Mucosa of descending colon (tissue), 3 donors: ENCODE measurements around the gene ANO9. TPM values are rescaled to one million over a fixed set of nuclear protein-coding genes. Genes with fewer than 3 reads are reported as not detected.

Source experiments
- ATAC-seq: fragments of 200-7000 bp; cut with Tn5 transposase; one replicate; pipeline ENCODE4 v1.9.1; 2020; ENCODE audit warnings: mild to moderate bottlenecking, moderate library complexity
- DNase-seq, 3 donors: peaks; one replicate each; pipeline ENCODE4 v3.0.0-alpha.2; 2020
- H3K36me3 ChIP-seq: fragments of 200-600 bp; one replicate; pipeline ENCODE4 v1.8.0; 2021; ENCODE audit warnings: low read depth, mild to moderate bottlenecking
- H3K4me1 ChIP-seq: fragments of 200-600 bp; one replicate; pipeline ENCODE4 v1.8.0; 2021; ENCODE audit warnings: low read depth, mild to moderate bottlenecking
- H3K4me3 ChIP-seq: fragments of 200-600 bp; one replicate; pipeline ENCODE4 v1.8.0; 2021; ENCODE audit warnings: mild to moderate bottlenecking
- H3K9me3 ChIP-seq: fragments of 200-600 bp; one replicate; pipeline ENCODE4 v1.8.0; 2021; ENCODE audit warnings: mild to moderate bottlenecking
- intact Hi-C, 2 donors: fragments of 100-400 bp; cut with DNase I in 1 of 2; cut with micrococcal nuclease in 1 of 2; formaldehyde crosslinking; loops; one replicate each; pipeline versions ENCODE4 v1.11.0 to v1.11.1; 2022; cut with DNase I, micrococcal nuclease
- total RNA-seq, 3 donors: library from RNA; stranded (reverse); fragmentation: NEBNext Ultra II Directional in 2 of 3; extraction: Animal tissue kit (Norgen Biotek cat#: 25700) in 2 of 3; gene quantifications; one replicate each; pipeline versions ENCODE4 v1.2.1 to v1.2.4, GENCODE V29; 2021 to 2023
- TF ChIP-seq, protein P1 (sequence below): fragments of 200-600 bp; IDR thresholded peaks from one replicate; pipeline ENCODE4 v1.8.0; 2022; ENCODE audit warnings: antibody characterized with exemption, mild to moderate bottlenecking
- donor health status: DM: no; HTN: no; CAD: no; lungs with moderate emphysema.
- donor health status: DM: no; HTN: no; CAD: no.
- donor health status: DM: no; HTN: yes; CAD: no.

Gene ANO9
- total RNA-seq, 3 donors from 2014 or later = 85.2 to 179 (median 131) TPM

DNA sequence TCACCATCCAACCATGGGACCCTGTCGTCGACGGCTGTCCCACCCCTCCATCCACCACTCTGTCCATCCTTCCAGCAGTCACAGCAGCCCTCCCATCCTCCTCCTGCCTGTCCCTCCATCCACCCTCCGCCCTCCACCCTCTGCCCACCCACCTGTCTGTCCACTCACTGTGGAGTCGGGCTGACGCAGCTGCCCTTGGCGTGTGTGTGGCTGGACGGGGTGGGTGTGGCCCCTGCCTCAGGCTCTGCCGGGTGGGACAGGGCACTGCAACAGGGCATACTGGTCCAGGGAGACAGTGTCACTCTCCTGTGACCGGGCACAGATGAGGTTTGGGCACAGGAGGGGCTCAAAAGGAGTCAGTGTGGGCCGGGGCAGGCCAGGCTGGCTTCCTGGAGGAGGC, 45.9 kb downstream of the ANO9 start:
- intact Hi-C loops = no loop called here
- Histone ChIP-seq H3K9me3 (no peaks in the 10 kb centered on the region), H3K36me3 (peaks cover 4% of the 10 kb centered on the region), H3K4me3 (no peak overlapping the region), H3K4me1 (peaks cover 9% of the 10 kb centered on the region)
- TF ChIP-seq, protein P1, sequence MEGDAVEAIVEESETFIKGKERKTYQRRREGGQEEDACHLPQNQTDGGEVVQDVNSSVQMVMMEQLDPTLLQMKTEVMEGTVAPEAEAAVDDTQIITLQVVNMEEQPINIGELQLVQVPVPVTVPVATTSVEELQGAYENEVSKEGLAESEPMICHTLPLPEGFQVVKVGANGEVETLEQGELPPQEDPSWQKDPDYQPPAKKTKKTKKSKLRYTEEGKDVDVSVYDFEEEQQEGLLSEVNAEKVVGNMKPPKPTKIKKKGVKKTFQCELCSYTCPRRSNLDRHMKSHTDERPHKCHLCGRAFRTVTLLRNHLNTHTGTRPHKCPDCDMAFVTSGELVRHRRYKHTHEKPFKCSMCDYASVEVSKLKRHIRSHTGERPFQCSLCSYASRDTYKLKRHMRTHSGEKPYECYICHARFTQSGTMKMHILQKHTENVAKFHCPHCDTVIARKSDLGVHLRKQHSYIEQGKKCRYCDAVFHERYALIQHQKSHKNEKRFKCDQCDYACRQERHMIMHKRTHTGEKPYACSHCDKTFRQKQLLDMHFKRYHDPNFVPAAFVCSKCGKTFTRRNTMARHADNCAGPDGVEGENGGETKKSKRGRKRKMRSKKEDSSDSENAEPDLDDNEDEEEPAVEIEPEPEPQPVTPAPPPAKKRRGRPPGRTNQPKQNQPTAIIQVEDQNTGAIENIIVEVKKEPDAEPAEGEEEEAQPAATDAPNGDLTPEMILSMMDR = no peak
- ATAC-seq (no peak), DNase-seq (peak in 2 of 3 donors; percentile 43 to 63)

DNA sequence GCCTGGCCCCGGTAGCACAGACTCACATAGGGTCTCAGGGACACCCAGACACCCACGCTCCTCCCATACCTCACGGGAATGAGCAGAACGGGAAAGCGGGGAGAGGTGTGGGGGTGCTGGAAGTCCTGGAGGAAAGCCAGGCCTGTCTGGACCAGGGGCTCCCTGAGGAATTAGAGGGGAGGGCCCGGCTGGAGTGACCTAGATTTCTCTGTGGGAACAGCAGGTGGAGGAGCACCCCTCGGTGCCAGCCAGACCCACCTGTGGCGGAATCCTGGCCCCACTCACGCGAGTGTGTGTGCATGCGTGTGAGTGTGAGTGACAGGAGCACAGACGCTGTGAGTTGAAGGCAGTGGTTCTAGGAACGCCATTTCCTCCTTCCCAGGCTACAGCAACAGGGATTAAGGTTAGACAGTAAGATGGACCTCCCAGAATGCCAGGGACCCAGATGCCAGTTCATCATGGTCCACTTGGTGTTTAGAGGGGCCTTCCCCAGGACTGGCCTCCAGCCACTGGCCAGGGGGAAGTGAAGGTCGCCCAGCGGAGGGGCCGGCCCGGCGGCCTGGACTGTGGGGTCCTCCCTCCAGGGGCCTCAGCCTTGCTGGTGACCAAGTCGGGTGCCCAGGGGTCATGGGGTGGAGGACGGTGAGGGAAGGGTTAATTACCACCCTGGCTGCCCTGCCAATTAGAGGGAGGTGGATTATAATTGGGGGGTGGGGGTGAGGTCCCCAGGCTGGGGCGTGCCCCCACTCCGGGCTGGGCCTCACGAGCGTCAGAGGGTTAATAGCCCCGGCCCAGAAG, 46.8 kb downstream of the ANO9 start:
- Histone ChIP-seq H3K36me3 (peaks cover 4% of the 10 kb centered on the region), H3K9me3 (no peaks in the 10 kb centered on the region), H3K4me1 (peaks cover 9% of the 10 kb centered on the region), H3K4me3 (peak overlapping the region; percentile 50)
- ATAC-seq (peak; percentile 11), DNase-seq (peak in 2 of 3 donors; percentile 48 to 50)
- intact Hi-C loops = no loop called here
- TF ChIP-seq, protein P1 = no peak

DNA sequence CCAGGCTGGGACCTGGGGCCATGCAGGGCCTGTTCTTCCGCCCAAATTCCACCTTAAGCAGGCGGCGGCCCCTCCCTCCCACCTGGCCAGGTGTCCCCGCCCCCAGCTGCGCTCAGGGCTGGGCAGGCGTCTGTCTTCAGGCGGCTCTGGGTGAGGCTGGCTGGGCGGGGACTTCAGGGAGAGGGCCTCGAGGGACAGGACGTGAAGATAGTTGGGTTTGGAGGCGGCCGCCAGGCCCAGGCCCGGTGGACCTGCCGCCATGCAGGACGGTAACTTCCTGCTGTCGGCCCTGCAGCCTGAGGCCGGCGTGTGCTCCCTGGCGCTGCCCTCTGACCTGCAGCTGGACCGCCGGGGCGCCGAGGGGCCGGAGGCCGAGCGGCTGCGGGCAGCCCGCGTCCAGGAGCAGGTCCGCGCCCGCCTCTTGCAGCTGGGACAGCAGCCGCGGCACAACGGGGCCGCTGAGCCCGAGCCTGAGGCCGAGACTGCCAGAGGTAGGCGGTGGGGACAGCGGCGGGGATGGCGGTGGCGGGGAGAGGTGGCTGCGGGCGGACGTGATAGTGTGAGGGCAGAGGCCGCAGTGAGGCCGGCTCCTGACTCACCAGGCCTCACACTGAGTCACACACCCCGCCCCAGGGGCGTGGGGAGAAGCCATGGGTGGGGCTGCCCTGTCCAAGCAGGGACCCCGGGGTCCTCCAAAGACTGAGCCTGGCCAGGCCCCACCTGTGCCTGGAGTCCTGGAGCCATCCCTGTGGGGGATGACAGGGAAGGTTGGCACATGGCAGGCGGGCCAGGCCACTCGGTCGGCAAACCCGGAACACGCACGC, 47.6 kb downstream of the ANO9 start, which contains the start of gene PKP3:
PKP3 (plus strand) TSS at position 176 of the 824 bp plus-strand sequence; CDS start at position 260, 84 bp downstream.
- peak; percentile 91 to 95 (median 95) for DNase-seq
- H3K9me3 ChIP-seq = no peaks in the 10 kb centered on the region
- intact Hi-C loops = no loop called here
- H3K36me3 ChIP-seq = peaks cover 4% of the 10 kb centered on the region
- peak within 1 kb of the TSS; percentile 50 for H3K4me3 ChIP-seq
- ATAC-seq = peak; percentile 90
- H3K4me1 ChIP-seq = peaks cover 9% of the 10 kb centered on the region
- TF ChIP-seq, protein P1 = no peak

DNA sequence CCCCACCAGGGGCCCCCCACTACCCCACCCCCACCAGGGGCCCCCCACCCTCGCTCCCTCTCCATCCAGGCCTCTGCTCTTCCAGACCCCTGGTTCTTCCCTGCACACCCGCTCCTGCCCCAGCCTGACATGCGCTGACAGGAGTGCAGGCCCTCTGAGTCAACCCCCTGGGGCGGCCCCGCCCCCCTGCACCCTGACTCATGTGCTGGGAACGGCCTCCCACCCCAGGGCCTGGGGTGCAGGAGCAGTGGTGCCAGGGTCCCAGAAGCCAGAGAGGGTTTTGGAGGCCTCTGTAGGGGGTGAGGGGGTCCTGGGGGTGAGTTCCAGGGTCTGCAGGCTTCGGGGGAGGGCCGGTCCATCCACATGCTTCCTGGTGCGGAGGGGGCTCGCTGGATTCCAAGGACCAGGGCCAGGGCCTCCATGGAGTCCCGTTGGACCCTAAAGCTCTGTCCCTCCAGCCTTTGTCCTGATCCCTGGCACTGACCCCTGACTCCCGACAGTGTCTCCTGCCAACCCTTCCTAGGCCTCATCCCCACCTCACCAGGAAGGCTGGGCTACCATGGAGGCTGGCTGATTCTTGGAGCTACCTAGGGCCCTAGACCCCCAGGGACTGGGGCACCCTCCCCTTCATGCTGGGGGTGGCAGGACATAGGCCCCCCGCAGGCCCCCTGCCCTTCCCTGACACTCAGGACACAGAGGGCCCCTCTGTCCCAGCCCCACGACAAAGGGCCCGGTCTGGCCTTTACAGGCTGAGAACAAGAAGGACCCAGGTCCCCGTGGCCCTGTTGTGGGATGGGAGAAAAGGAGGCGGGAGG, 48.4 kb downstream of the ANO9 start:
- no peaks in the 10 kb centered on the region for H3K9me3 ChIP-seq
- H3K36me3 ChIP-seq = peaks cover 4% of the 10 kb centered on the region
- DNase-seq (peak in 2 of 3 donors; percentile 65 to 75), ATAC-seq (peak; percentile 43)
- peaks cover 9% of the 10 kb centered on the region for H3K4me1 ChIP-seq
- TF ChIP-seq, protein P1 = no peak
- intact Hi-C loops = no loop called here
- H3K4me3 ChIP-seq = no peak overlapping the region

DNA sequence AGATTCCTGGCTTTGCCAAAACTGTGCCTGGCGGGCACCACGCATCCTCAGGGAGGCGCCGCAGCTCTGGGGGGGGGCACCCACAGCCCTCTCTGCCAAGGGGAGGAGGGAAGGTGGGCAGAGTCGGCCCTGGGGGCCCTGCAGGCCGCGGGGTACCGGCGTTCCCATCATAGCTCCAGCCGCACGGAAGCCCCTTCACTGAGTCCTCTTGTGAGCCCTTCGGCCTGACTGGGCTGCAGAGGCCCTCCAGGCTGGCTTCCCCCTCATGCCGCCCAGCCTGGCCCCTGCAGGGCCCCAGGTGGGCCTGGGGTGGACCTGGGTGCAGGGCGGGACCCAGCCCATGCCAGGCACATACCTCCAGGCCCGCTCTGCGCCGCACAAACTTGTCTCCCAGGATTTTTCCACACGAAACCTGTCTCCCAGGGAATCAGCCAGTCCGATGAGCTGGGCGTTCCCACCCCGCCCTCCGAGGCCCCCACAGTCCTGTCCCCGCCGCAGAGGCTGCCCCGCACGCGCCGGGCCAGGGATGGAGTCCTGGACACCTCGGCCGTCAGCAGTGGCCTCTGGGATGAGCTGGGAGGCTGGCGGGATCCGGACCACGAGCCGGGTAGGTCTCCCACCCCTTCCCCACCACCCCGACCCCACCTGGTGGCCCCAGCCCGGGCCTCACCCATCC, 49.6 kb downstream of the ANO9 start:
- Histone ChIP-seq H3K4me3 (no peak overlapping the region), H3K9me3 (no peaks in the 10 kb centered on the region), H3K4me1 (peaks cover 9% of the 10 kb centered on the region), H3K36me3 (peaks cover 2% of the 10 kb centered on the region)
- peak in 1 of 3 donors; percentile 53 for DNase-seq
- intact Hi-C loops = no loop called here
- ATAC-seq = no peak
- TF ChIP-seq, protein P1 = no peak
